Stomach (tissue), 9 donors: ENCODE measurements around the gene GRIA3. TPM values are rescaled to one million over a fixed set of nuclear protein-coding genes. Genes with fewer than 3 reads are reported as not detected.

Experiments
- DNase-seq, 2 donors: peaks; one replicate each; pipeline versions ENCODE4 v3.0.0 to v3.0.0-alpha.2; 2013 to 2019
- H3K27ac ChIP-seq, 5 donors: fragments of 200-600 bp in 4 of 5; sonication (generic) in 4 of 5; one replicate each; pipeline ENCODE4 v1.5.1; 2013 to 2019; ENCODE audit warnings: mild to moderate bottlenecking in 1 of 5, moderate library complexity in 1 of 5
- H3K27me3 ChIP-seq, 3 donors: fragments of 200-600 bp; sonication (generic); one replicate each; pipeline ENCODE4 v1.5.1; 2017 to 2019; ENCODE audit warnings: mixed run types in 1 of 3
- H3K36me3 ChIP-seq, 4 donors: fragments of 200-600 bp; sonication (generic); 1 replicate in 3 of 4; 2 replicates in 1 of 4; pipeline ENCODE4 v1.5.1; 2016 to 2019
- H3K4me1 ChIP-seq, 4 donors: fragments of 200-600 bp; sonication (generic); one replicate each; pipeline ENCODE4 v1.5.1; 2016 to 2019
- H3K4me3 ChIP-seq, 4 donors: fragments of 200-600 bp; sonication (generic) in 3 of 4; one replicate each; pipeline ENCODE4 v1.5.1; 2016 to 2019; ENCODE audit warnings: mild to moderate bottlenecking in 1 of 4
- H3K9me3 ChIP-seq, 4 donors: fragments of 200-600 bp; sonication (generic); one replicate each; pipeline ENCODE4 v1.5.1; 2016 to 2019
- EP300 ChIP-seq: sonication (generic); formaldehyde crosslinking; IDR thresholded peaks from one replicate; pipeline ENCODE4 v1.6.1; 2017; ENCODE audit warnings: antibody characterized with exemption
- POLR2A ChIP-seq, 4 donors: fragments of 450-650 bp; IDR thresholded peaks; one replicate each; pipeline ENCODE4 v1.6.1; 2016; ENCODE audit warnings: antibody characterized with exemption in 4 of 4, control low read depth in 2 of 4, mild to moderate bottlenecking in 1 of 4, moderate library complexity in 1 of 4
- POLR2AphosphoS5 ChIP-seq, 3 donors: sonication (generic); formaldehyde crosslinking; IDR thresholded peaks; one replicate each; pipeline ENCODE4 v1.6.1; 2016; ENCODE audit warnings: antibody characterized with exemption in 3 of 3
- WGBS, 5 donors: extraction: QIAGEN DNeasy Blood & Tissue Kit in 3 of 5; methylation state at CpG; one replicate each; pipeline versions ENCODE4 v1.1.5 to v1.1.7; 2013 to 2018; 5-methylcytosine and 5-hydroxymethylcytosine counted together
- intact Hi-C: fragments of 100-400 bp; cut with DNase I; formaldehyde crosslinking; loops from one replicate; pipeline ENCODE4 v1.15.1; 2023; ENCODE audit warnings: low total_unique reads
- polyA plus RNA-seq, 3 donors: library from polyadenylated mRNA; stranded (reverse); fragments of 200-250 nt; gene quantifications; one replicate each; pipeline ENCODE4 v1.2.3, GENCODE V29; 2013
- total RNA-seq, 5 donors: library from RNA; depleted of rRNA; stranded (reverse); fragments of >200 nt; gene quantifications; one replicate each; pipeline versions ENCODE4 v1.1.0 to v1.2.3, GENCODE V29; 2014 to 2016
- TF ChIP-seq, protein P1 (sequence below), 7 experiments: fragments of 450-650 bp in 4 of 7; fragments of 200-600 bp in 3 of 7; sonication (generic) in 3 of 7; IDR thresholded peaks; one replicate each; pipeline ENCODE4 v1.5.1; 2016 to 2019; ENCODE audit warnings: antibody characterized with exemption in 7 of 7, control low read depth in 2 of 7, mild to moderate bottlenecking in 1 of 7
- donor health status: healthy with polysubstance abuse.
- donor health status: Bipolar disorder and iron deficiency.
- donor health status: healthy.

The GRIA3 gene
- total and polyA plus RNA-seq, 8 donors: 0.87 to 4.7 (median 2.1) TPM; not detected in 3

DNA sequence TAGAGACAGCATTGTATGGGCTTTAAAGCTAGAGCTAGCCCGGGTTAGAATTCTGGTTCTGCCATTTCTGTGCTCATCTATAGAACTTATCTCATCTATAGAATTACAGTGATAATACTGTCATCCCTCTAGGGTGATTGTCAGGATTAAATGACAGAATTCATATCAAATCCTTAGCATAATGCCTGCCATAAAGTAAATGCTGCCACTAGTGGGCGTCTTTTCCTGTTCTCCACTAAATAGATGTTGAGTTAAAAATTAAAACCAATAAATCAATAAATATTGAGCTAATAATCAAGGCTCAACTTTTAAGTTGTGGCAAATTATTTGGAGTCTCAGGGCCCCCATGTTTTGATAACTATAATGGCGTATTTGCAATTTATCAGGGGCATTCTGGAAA is 19.7 kb downstream of the GRIA3 start:
- 73 to 95% (median 92%) methylated on average over 3 of the region's 3 CpGs for WGBS, 5 donors
- intact Hi-C loops: no loop called here
- no peak for DNase-seq
- Histone ChIP-seq H3K4me3 (no peak overlapping the region), H3K9me3 (no peaks in the 10 kb centered on the region), H3K4me1 (no peaks in the 10 kb centered on the region), H3K36me3 (no peaks in the 10 kb centered on the region), H3K27ac (no peak overlapping the region), H3K27me3 (no peaks in the 10 kb centered on the region)
- TF ChIP-seq EP300 (no peak), POLR2A (IDR thresholded peaks at IDR 0.05) (no peak), POLR2AphosphoS5 (IDR thresholded peaks at IDR 0.05) (no peak)
- TF ChIP-seq, protein P1, sequence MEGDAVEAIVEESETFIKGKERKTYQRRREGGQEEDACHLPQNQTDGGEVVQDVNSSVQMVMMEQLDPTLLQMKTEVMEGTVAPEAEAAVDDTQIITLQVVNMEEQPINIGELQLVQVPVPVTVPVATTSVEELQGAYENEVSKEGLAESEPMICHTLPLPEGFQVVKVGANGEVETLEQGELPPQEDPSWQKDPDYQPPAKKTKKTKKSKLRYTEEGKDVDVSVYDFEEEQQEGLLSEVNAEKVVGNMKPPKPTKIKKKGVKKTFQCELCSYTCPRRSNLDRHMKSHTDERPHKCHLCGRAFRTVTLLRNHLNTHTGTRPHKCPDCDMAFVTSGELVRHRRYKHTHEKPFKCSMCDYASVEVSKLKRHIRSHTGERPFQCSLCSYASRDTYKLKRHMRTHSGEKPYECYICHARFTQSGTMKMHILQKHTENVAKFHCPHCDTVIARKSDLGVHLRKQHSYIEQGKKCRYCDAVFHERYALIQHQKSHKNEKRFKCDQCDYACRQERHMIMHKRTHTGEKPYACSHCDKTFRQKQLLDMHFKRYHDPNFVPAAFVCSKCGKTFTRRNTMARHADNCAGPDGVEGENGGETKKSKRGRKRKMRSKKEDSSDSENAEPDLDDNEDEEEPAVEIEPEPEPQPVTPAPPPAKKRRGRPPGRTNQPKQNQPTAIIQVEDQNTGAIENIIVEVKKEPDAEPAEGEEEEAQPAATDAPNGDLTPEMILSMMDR (IDR thresholded peaks at IDR 0.05): no peak

DNA sequence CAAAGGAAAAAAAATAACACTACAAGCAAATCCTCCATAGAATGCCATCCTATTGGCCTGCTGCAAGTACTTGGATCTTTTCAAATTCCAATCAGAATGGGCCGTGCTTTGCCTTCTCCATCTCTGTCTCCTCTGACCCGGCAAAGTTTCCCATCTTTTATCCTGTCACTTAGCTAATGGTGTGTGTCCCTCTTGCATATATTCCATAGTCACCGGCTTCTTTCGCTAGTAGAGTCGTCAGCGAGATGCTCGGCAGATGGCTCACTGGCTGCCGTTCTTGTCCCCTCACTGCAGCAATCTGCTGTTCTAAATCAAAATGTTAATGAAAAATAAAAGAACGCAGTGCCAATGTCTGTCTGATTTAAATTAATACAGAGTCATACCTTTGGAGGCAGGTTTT is 22.1 kb downstream of the GRIA3 start:
- H3K9me3 ChIP-seq: no peaks in the 10 kb centered on the region
- 79 to 85% (median 82%) methylated on average over 9 of the region's 9 CpGs for WGBS, 5 donors
- intact Hi-C loops: no loop called here

DNA sequence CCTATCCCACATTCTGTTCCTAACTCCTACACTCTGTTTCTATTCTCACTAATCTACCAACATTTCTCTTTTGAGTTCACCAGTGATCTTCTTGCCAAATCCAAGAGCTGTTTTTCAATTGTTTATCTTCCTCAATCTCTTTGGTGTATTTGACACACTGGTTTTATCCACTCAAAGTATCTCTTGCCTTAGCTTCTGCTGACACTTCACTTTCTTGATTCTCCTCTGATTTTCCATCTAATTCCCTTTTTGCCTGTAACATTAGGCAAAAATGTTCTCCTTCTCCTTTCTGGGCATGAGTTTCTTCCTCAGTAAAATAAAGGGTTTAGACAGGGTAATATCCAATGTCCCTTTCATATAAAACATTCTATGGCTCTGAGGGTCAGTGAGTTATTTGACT is 26.2 kb downstream of the GRIA3 start:
- Histone ChIP-seq H3K27ac (no peak overlapping the region), H3K27me3 (no peaks in the 10 kb centered on the region), H3K4me1 (no peaks in the 10 kb centered on the region), H3K36me3 (no peaks in the 10 kb centered on the region), H3K4me3 (no peak overlapping the region), H3K9me3 (no peaks in the 10 kb centered on the region)
- intact Hi-C loops: no loop called here
- no peak for TF ChIP-seq EP300
- TF ChIP-seq POLR2A (IDR thresholded peaks at IDR 0.05): no peak
- TF ChIP-seq POLR2AphosphoS5 (IDR thresholded peaks at IDR 0.05): no peak
- TF ChIP-seq, protein P1 (IDR thresholded peaks at IDR 0.05): no peak
- no peak for DNase-seq

More for the DNA sequence above, 22.1 kb downstream of the GRIA3 start:
- Histone ChIP-seq H3K36me3 (no peaks in the 10 kb centered on the region), H3K27ac (no peak overlapping the region), H3K27me3 (no peaks in the 10 kb centered on the region), H3K4me3 (no peak overlapping the region), H3K4me1 (no peaks in the 10 kb centered on the region)
- no peak for DNase-seq
- no peak for TF ChIP-seq POLR2A (IDR thresholded peaks at IDR 0.05)
- TF ChIP-seq, protein P1 (IDR thresholded peaks at IDR 0.05): no peak
- no peak for TF ChIP-seq EP300
- no peak for TF ChIP-seq POLR2AphosphoS5 (IDR thresholded peaks at IDR 0.05)

DNA sequence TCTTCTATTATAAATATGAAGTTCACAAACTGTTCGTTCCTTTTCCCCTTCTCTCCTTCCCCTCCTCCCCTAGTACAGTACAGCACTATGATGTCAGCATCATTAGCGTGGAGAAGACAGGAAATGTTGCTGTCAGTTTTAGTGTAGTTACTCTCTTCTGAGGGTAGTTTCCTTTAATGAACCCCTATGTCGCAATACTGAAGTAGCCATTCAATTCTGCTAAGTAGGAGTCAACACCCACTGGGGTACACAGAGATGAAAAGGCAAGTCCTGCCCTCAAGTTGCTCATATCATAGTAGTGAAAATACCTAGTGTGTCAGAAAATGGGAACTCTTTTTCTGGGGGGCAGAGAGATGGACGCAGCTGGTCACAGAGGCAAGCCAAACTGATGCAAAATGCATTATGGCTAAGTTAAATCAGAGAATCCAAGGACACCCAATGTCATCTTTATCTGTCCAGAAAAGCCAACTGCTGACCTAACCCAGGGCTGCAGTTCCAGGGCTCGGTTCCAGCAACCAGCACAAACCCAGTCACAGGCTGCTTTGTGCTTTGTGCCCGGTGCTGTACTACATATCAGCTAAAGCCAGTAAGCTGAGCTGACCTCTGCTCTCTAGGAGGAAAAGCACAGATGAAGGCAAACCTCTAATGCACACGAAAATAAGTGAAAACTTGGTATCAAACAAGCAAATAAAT is 31.5 kb downstream of the GRIA3 start:
- intact Hi-C loops: no loop called here
- Histone ChIP-seq H3K9me3 (no peaks in the 10 kb centered on the region), H3K27ac (no peak overlapping the region), H3K27me3 (no peaks in the 10 kb centered on the region), H3K4me3 (no peak overlapping the region), H3K4me1 (no peaks in the 10 kb centered on the region), H3K36me3 (no peaks in the 10 kb centered on the region)
- no peak for TF ChIP-seq POLR2AphosphoS5 (IDR thresholded peaks at IDR 0.05)
- no peak for TF ChIP-seq EP300
- TF ChIP-seq POLR2A (IDR thresholded peaks at IDR 0.05): no peak
- TF ChIP-seq, protein P1 (IDR thresholded peaks at IDR 0.05): no peak
- no peak for DNase-seq
- 43 to 58% (median 49%) methylated on average over 7 of the region's 7 CpGs for WGBS, 5 donors
